Natural killer cell treated with Interleukin-12 subunit alpha and Interleukin-12 subunit beta and Interleukin-15 and Interleukin-18, amount 100 ng/mL, for 72 hours (primary cell): ENCODE data around the gene PRSS56. TPM values are rescaled to one million over a fixed set of nuclear protein-coding genes. Genes with fewer than 3 reads are reported as not detected.

Source experiments
- ATAC-seq, 2 donors: fragments of 150-1000 bp; cut with Tn5 transposase in 1 of 2; sonication (Bioruptor Pico), chemical (Tn5 transposase) in 1 of 2; 2 replicates each; pipeline ENCODE4 v1.10.0; 2021
- DNase-seq: peaks from one replicate; pipeline ENCODE4 v3.0.0; 2022; ENCODE audit warnings: low spot score
- H3K27ac Mint-ChIP-seq, 2 donors: 1 replicate in 1 of 2; 2 replicates in 1 of 2; pipeline ENCODE4 v1.8.0; 2022; ENCODE audit warnings: mixed read lengths in 2 of 2, mild to moderate bottlenecking in 1 of 2, moderate library complexity in 1 of 2
- H3K27me3 Mint-ChIP-seq, 2 donors: 1 replicate in 1 of 2; 2 replicates in 1 of 2; pipeline ENCODE4 v1.8.0; 2022; ENCODE audit warnings: mixed read lengths in 2 of 2
- H3K36me3 Mint-ChIP-seq: one replicate; pipeline ENCODE4 v1.8.0; 2022; ENCODE audit warnings: mixed read lengths
- H3K4me1 Mint-ChIP-seq, 2 donors: 1 replicate in 1 of 2; 2 replicates in 1 of 2; pipeline ENCODE4 v1.8.0; 2022; ENCODE audit warnings: low read depth in 2 of 2, mixed read lengths in 2 of 2, mild to moderate bottlenecking in 1 of 2
- H3K4me3 Mint-ChIP-seq: one replicate; pipeline ENCODE4 v1.8.0; 2022; ENCODE audit warnings: mixed read lengths
- H3K9me3 Mint-ChIP-seq: 2 replicates; pipeline ENCODE4 v1.8.0; 2022; ENCODE audit warnings: mixed read lengths
- total RNA-seq, 2 donors: library from RNA; stranded (reverse); gene quantifications; one replicate each; pipeline ENCODE4 v1.2.3, GENCODE V29; 2022

PRSS56 gene
- total RNA-seq, 2 donors from 2014 or later = not detected

DNA sequence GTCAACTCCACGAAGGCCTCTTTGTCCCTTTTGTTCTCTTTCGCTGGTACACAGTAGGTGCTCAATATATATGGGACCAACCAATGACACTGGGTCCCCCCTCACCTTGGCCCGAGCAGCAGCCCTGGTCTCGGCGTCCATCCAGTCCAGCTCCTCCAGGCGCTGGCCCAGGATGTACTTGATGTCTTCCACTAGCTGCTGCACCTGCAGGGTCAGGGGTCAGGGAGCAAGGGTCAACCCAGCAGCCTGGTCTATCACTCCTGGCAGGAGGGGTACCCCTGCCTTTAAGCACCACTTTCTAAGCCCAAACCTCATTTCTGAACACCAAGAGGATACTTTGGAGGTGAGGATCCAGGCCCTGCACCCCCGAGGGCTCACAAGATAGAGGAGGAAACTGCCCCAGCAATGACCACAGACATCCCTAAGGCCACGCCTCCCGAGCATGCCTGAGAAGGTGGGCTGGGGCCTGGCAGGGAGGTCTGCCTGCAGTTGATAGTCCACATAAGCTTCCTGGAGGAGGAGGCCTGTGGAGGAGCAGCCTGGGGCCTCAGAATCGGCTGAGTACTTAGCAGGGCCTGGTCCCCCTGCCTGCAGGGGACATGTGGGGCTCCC lies 36.8 kb upstream of the PRSS56 start:
- Mint-ChIP-seq H3K27me3 (peaks cover 6 to 8% of the 10 kb centered on the region in 2 donors), H3K4me1 (no peaks in the 10 kb centered on the region), H3K36me3 (no peaks in the 10 kb centered on the region), H3K27ac (no peak overlapping the region), H3K9me3 (no peaks in the 10 kb centered on the region), H3K4me3 (no peak overlapping the region)
- no peak for ATAC-seq
- DNase-seq = no peak

- DNase-seq = peak; percentile 41
- Mint-ChIP-seq H3K27me3 (peaks cover 13 to 14% of the 10 kb centered on the region in 2 donors), H3K36me3 (no peaks in the 10 kb centered on the region), H3K4me3 (no peak overlapping the region), H3K9me3 (no peaks in the 10 kb centered on the region), H3K27ac (no peak overlapping the region), H3K4me1 (peaks cover 0 to 2% of the 10 kb centered on the region in 2 donors)
- no peak for ATAC-seq
Observed at GRCh38 chr2:232483923-232484627, 36.1 kb upstream of the PRSS56 start.

DNA sequence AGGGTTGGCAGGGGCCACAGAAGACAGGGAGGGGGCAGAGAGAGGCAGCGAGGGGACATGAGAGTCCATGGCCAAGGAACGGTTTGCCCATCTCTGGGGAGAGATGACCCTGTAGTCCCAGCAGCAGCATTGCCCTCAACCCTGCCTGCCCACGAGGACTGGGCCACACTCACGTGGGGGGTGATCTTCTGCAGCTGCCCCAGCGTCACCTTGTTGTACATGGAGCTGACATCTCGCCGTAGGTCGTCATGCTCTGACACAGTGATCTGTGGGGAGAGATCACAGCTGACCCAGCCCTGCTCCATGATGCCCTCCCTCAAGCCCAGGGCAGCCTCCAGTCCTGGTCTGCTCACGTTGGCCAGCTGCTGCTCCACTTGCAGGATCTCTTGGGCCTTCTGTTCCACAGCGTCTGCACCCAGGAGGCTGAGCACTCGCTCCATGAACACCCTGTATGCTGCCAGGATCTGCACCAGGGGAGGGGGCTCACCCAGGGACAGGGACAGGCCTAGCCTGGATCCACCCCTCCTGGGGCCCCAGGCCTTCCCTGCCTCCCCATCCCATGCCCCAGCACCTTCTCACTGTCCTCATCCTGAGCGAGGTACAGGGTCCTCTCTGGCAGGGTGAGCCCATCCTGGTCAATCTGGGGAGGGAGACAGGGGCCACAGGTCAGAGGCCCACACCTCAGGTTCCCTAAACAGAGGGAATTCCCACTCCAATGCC lies 35.4 kb upstream of the PRSS56 start:
- no peak overlapping the region for H3K27ac Mint-ChIP-seq
- ATAC-seq = no peak
- peak; percentile 35 for DNase-seq
- no peak overlapping the region for H3K4me3 Mint-ChIP-seq
- no peaks in the 10 kb centered on the region for H3K36me3 Mint-ChIP-seq
- H3K27me3 Mint-ChIP-seq = peaks cover 20 to 22% of the 10 kb centered on the region in 2 donors
- no peaks in the 10 kb centered on the region for H3K9me3 Mint-ChIP-seq
- H3K4me1 Mint-ChIP-seq = peaks cover 0 to 2% of the 10 kb centered on the region in 2 donors

GRCh38 chr2:232485348-232485756 lies 34.8 kb upstream of the PRSS56 start:
- H3K27me3 Mint-ChIP-seq = peaks cover 21 to 23% of the 10 kb centered on the region in 2 donors
- H3K36me3 Mint-ChIP-seq = no peaks in the 10 kb centered on the region
- no peak overlapping the region for H3K27ac Mint-ChIP-seq

DNA sequence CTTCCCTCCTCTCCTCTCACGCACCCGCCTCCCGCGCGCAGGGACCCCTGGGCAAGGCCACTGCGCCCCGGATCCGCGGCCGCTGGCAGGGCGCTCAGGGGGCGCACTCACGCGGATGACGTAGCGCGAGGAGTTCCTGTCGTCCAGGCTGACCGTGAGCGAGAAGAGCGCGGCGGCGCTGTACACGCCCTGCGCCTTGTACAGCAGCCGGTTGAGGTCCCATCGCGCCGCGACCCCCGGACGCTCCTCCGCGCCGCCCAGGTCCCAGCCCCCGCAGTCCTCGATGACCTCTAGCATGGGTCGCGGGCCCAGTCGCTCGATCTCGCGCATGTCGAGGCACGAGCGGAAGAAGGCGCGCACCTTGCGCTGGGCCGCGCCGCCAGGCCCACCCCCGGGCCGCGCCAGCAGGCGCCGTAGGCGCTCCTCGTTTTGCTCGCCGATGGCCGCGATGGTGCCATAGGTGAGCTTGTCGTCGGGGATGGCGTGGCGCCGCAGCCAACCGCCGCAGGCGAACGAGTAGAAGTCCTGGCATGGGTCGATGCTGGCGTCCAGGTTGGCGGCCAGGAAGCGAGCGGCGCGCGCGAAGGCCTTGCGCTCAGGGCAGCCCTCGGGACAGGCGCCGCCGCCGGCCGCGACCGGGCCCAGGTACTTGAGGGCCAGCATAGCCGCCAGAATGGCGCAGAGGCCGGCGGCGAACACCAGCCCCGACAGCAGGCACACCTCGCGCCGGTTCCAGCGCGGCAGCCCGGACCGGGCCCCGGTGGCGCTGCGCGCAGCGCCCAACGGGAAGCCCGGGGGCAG lies 34.2 kb upstream of the PRSS56 start:
- ATAC-seq (no peak), DNase-seq (peak; percentile 41)
- H3K27me3 Mint-ChIP-seq = peaks cover 21 to 23% of the 10 kb centered on the region in 2 donors
- H3K9me3 Mint-ChIP-seq = no peaks in the 10 kb centered on the region
- H3K4me1 Mint-ChIP-seq = peaks cover 0 to 2% of the 10 kb centered on the region in 2 donors
- no peak overlapping the region for H3K27ac Mint-ChIP-seq
- H3K4me3 Mint-ChIP-seq = no peak overlapping the region
- no peaks in the 10 kb centered on the region for H3K36me3 Mint-ChIP-seq

More at GRCh38 chr2:232485348-232485756, 34.8 kb upstream of the PRSS56 start:
- DNase-seq (no peak), ATAC-seq (no peak)
- Mint-ChIP-seq H3K4me1 (peaks cover 0 to 2% of the 10 kb centered on the region in 2 donors), H3K9me3 (no peaks in the 10 kb centered on the region), H3K4me3 (no peak overlapping the region)

DNA sequence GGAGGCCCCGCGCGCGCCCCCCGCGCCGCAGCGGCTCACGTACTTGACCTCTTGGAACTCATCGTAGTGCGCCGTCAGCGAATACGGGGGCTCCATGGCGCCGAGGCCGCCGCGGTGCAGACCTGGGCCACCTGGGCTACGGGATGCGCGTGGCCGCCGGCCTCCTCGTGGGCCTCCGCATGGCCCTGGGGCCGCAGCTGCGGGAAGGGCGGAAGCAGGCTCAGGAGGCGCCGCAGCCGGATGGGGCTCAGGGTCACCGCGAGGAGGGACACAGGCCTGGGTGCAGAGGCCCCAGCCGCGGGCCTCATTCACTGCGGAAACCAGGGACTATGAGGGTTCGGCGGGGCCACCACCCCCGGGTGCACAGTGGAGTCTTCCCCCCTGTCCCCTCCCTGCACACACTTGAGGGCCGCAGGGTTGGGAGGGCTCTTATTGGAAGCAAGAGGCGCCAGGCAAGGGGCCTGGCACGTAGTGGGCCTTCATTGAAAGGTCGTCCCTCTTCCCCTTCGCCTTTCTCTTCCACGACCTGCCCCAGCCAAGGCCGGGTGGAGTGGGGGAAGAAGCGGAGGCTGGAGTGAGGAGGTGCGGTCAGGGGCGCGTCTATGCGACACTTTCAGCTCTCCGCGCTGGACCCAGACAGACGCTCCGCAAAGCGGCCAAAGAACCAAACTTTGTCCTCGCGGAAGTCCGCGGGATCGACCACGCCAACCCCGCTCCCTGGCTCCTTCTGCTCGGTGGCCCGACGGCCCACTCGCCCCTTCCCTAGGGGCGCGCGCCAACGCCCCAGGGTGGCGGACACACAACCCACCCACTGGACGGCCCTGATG lies 33.4 kb upstream of the PRSS56 start:
- Mint-ChIP-seq H3K27me3 (peaks cover 21 to 26% of the 10 kb centered on the region in 2 donors), H3K4me3 (no peak overlapping the region), H3K9me3 (no peaks in the 10 kb centered on the region), H3K27ac (no peak overlapping the region), H3K36me3 (no peaks in the 10 kb centered on the region), H3K4me1 (peaks cover 0 to 2% of the 10 kb centered on the region in 2 donors)
- DNase-seq (no peak), ATAC-seq (no peak)

- Mint-ChIP-seq H3K36me3 (no peaks in the 10 kb centered on the region), H3K27me3 (peaks cover 21 to 26% of the 10 kb centered on the region in 2 donors), H3K4me1 (peaks cover 0 to 2% of the 10 kb centered on the region in 2 donors), H3K27ac (no peak within 1 kb of the TSS), H3K9me3 (no peaks in the 10 kb centered on the region), H3K4me3 (no peak within 1 kb of the TSS)
- ATAC-seq (no peak), DNase-seq (no peak)
Observed at GRCh38 chr2:232487385-232488096, 32.6 kb upstream of the PRSS56 start, which contains the start of gene ECEL1. Gene ECEL1 (minus strand): TSS chr2:232487834. CDS start chr2:232486653, 1,181 bp downstream.

- no peak overlapping the region for H3K27ac Mint-ChIP-seq
- H3K4me3 Mint-ChIP-seq = no peak overlapping the region
- no peak for ATAC-seq
- no peaks in the 10 kb centered on the region for H3K9me3 Mint-ChIP-seq
- peaks cover 0 to 2% of the 10 kb centered on the region in 2 donors for H3K4me1 Mint-ChIP-seq
- H3K36me3 Mint-ChIP-seq = no peaks in the 10 kb centered on the region
- DNase-seq = no peak
- peaks cover 21 to 26% of the 10 kb centered on the region in 2 donors for H3K27me3 Mint-ChIP-seq
Observed at GRCh38 chr2:232488097-232488711, 32.0 kb upstream of the PRSS56 start.

GRCh38 chr2:232488721-232489300 lies 31.4 kb upstream of the PRSS56 start:
- peaks cover 21 to 26% of the 10 kb centered on the region in 2 donors for H3K27me3 Mint-ChIP-seq
- ATAC-seq (no peak), DNase-seq (peak; percentile 31)
- no peaks in the 10 kb centered on the region for H3K9me3 Mint-ChIP-seq
- peaks cover 0 to 2% of the 10 kb centered on the region in 2 donors for H3K4me1 Mint-ChIP-seq
- no peak overlapping the region for H3K4me3 Mint-ChIP-seq
- H3K36me3 Mint-ChIP-seq = no peaks in the 10 kb centered on the region
- H3K27ac Mint-ChIP-seq = no peak overlapping the region

GRCh38 chr2:232489516-232490220 lies 30.5 kb upstream of the PRSS56 start:
- no peaks in the 10 kb centered on the region for H3K36me3 Mint-ChIP-seq
- peaks cover 0 to 2% of the 10 kb centered on the region in 2 donors for H3K4me1 Mint-ChIP-seq
- no peak for ATAC-seq
- H3K9me3 Mint-ChIP-seq = no peaks in the 10 kb centered on the region
- H3K27me3 Mint-ChIP-seq = peaks cover 21 to 26% of the 10 kb centered on the region in 2 donors
- no peak overlapping the region for H3K4me3 Mint-ChIP-seq
- peak; percentile 29 for DNase-seq
- no peak overlapping the region for H3K27ac Mint-ChIP-seq
